ENCODE data around the gene WDFY2.
"Not testable (repeated sequence)": the region's sequence is repeated elsewhere in the genome, so short reads cannot be mapped to it uniquely, and the experiment has no call there.

Gene WDFY2

DNA sequence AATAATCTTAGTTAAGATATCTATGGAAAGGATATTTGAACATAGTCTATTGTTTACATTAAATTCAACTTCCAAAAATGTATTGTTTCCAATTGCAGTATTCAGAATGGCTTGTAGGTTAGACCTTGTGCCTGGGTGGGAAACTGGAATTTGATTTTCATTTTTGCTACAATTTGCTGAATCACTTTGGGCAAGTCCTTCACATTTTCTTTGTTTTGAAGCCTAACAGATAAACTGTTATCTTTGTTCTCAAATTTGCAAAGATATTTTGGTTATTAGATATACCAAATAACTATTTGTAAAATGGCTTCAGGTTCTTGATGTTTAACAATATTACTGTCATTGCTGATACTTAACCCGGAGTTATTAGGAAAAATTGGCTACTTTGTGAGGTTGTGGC is 82.6 kb downstream of the WDFY2 start:
- no peak for DNase-seq (ENCODE audit: low read depth)

DNA sequence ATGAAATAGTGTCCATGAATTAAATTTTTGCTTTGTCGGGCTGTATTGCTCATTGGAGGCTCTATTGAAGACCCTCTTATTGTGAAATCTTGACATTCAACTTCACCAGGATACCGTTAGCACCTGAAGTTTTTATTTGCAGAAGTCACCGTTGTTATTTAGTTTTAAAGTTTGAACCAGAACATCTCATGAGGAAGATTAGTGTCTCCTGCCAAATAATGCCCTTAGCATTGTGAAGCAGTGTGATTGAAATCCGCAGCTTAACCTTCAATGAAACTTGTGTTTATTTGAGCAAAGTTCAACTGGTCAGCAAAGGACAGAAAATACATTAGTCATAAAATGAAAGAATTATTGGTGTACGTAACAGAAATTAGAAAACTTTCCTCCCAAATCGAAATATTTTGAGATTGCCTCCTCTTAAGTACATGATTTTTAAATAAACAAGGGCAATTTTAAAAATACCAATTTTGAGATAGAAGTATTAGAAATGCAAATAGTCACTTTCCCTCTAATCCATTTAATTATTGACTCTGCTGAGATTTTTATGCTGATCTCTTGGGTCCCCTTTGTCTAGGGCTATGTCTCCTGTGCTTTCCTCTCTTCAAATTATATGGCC is 84.4 kb downstream of the WDFY2 start:
- no peak for DNase-seq (ENCODE audit: low read depth)

DNA sequence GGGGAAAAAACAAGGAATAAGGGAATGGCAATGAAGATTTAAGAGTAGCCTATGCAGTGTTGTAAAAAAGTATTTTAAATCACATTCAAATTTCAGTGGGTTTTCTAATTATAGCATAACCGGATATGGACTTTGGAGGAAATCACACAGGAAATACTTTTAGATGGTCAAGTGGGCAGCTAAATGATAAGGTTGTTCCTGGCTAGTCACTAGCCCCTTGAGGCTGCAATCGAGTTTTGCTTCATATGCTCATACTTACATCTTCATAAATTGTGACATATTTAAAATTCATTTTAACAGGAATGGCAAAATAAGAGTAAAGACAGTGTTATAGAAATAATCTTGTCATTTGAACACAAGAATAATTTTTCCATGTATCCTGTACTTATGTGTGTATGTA is 88.9 kb downstream of the WDFY2 start:
- no peak for DNase-seq (ENCODE audit: low read depth)

DNA sequence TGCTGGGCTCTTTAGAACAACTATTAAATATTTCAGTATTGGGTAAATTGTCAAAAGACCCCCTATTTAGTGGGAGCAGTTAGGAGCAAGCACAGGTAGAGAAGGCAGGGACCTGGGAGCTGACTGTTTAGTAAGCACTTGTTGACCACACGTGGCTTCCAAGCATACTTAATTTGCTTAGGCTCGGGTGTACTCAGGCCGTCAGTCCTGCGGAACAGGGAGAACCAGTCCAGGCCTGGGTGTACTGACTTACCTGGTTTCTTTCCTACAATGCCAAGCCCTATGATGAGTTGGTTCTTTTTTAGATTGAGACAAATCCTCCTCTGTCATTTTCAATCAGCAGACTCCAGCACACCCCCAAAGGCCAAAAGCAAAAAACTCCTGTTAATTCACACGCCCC is 90.0 kb downstream of the WDFY2 start:
- no peak for DNase-seq (ENCODE audit: low read depth)

DNA sequence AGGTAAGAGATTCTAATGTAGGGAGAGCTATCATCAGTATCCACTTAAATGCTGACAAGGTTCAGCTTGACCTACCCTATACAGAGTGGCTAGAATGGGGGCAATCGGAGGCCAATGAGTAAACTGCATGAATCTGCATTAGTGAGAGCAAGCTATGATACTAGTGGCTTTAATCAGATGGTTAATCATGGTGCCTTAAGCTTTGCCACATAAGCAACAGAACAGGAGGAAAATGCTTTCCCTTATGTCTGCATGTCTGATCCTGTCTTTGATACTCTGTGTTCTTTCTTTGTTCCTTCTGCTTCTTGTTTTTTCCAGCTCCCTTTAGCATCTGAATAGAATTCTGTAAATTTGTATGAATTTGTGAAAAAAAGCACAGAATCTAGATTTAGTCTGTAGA is 91.1 kb downstream of the WDFY2 start:
- no peak for DNase-seq (ENCODE audit: low read depth)

DNA sequence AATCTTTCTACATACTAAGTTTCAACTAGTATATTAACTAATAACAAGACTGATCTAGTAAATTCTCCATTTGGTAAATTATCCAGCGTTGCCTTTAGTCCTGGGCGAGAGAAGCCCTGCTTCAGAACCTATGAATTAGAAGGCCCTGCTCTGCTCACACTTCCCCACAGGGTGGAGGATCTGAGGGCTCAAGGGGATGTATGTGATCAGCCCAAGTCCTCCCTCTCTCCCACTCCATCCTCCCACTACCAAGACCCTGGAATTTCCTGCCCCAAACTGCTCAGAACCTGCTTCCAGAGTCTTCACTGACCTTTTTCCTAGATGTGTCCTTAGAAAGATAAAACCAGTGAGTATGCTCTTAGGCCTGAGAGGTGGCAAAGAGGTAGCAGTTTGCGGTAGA is 91.6 kb downstream of the WDFY2 start:
- no peak for DNase-seq (ENCODE audit: low read depth)

DNA sequence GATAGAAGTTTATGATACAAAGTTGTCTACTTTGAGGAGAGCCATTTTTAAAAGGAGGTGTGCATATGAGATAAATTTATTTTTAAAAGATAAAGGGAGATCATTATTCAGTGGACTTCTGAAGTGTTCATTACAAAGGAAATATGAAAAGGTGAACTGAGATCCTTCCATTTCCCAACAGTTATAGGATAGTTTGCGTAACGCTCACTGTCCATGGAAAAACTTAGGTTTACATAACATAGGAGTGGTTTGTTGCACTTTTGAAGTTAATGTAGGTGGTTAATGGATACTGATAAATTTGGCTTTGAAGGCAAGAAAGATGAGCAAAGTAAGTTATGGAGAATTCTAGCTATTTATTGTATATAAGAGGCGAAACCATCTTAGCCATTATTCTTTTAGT is 92.5 kb downstream of the WDFY2 start:
- DNase-seq (ENCODE audit: low read depth), result no peak

DNA sequence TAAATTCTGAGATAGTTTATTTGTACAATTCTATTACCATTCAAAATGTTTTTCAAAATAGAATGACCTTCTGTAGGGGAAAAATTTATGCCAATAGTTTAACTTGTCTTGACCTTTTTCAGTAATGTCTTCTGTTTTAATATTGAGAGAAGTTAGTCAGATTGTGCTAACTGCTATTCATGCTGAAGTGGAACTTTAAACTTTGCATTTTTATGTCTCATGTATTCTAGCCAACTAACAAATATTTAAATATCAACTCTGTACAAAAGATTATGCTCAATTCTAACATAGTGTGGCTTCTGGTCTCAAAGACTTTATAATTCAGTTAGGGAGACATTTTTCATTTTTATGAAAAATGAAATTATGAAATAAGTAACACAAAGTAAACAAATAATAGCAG is 94.2 kb downstream of the WDFY2 start:
- no peak for DNase-seq (ENCODE audit: low read depth)

DNA sequence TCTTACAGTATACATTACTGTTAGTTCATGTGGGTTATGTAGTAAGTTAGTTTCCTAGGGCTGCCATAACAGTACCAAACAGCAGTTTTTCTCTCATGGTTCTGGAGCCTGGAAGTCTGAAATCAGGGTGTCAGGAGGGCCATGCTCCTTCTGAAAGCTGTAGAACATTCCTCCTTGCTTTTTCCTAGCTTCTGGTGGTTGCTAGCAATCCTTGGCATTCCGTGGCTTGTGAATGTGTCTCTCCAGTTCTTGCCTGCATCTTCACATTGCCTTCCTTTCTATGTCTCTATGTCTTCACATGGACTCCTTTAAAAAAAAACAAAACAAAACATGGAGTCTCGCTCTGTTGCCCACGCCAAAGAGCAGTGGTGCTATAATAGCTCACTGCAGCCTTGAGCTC is 95.4 kb downstream of the WDFY2 start:
- DNase-seq (ENCODE audit: low read depth), result no peak

DNA sequence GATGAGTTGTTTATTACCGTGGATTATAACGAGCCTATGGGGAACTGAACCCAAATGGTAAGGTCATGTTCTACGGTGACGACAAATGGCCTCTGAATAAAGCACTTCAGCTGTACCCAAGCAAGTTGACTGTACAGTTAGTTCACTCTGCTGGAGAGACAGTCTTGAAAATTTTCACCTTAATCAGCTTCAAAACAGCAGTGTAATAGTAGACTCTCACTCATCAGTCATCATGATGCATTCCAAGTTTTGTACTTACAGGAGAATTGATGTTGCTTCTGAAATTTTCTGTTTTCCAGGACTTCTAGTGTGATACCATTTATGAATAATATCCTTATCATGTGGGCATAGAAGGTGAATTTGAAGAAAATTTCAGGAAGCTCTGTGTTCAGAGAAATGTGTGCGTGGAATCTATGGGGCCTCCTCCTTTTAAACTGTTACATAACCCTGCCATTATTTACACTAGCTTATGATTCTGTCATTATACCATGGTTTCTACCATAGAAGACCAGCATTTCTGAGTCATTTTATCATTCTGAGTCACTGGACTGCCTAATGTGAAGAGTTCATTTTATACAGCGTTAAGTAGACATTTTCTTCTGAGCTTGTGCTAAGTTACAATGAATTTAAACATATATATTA is 96.9 kb downstream of the WDFY2 start:
- no peak for DNase-seq (ENCODE audit: low read depth)

DNA sequence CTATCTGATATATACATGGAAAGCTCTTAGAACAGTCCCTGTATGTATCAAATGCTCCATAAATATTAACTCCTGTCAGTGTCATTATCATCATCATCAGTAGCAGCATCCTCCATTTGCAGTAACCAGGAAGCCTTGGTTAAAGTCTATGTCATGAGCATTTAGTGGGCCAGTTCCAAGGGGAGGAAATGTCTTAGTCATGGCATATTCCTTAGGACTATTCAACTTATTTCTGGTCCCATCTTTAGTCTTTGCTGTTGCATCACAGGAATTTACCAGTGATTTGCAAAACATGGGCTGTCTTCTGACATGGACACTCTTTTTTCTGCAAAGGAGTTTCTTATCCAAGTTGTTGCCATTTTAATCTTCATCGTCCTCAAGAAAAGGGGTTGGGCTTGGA is 98.4 kb downstream of the WDFY2 start:
- DNase-seq (ENCODE audit: low read depth), result no peak

DNA sequence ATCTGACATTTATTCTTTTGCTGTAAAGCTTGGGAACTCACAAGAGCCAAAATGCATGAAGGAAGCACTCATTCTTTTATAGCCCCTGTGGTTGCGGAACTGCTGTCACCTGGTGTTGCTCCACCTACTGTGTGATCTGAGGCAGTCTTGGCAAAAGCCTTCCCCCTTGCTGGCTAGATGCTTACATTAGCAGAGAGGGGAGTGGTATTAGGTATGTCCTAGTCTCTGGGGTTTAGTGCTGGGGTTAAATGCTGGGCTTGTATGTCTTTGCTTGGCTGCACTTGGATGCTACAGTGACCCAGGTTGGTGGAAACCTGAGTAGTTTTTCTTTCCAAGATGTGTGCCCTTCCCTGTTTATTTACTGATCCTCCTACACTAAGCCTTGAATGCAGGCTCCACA is 99.3 kb downstream of the WDFY2 start:
- no peak for DNase-seq (ENCODE audit: low read depth)

DNA sequence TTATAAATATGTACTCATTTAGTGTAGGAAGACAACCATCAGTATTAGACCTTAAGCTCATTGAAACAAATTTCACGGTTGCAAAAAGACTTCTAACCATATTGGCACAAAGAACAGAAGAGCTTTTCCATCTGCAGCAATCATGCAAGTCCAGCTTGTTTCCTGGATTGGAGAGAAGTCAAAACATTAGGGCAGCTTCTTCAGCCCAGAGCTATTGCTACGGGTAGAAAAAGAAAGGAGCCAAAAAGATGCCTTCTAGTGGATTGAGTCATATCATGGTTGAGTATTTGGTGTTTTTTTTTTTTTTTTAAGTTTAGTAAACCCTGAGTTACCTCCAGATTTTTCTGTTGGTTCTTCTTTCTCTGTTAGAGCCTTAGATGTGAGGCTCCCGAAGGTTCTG is 99.8 kb downstream of the WDFY2 start:
- no peak for DNase-seq (ENCODE audit: low read depth)

DNA sequence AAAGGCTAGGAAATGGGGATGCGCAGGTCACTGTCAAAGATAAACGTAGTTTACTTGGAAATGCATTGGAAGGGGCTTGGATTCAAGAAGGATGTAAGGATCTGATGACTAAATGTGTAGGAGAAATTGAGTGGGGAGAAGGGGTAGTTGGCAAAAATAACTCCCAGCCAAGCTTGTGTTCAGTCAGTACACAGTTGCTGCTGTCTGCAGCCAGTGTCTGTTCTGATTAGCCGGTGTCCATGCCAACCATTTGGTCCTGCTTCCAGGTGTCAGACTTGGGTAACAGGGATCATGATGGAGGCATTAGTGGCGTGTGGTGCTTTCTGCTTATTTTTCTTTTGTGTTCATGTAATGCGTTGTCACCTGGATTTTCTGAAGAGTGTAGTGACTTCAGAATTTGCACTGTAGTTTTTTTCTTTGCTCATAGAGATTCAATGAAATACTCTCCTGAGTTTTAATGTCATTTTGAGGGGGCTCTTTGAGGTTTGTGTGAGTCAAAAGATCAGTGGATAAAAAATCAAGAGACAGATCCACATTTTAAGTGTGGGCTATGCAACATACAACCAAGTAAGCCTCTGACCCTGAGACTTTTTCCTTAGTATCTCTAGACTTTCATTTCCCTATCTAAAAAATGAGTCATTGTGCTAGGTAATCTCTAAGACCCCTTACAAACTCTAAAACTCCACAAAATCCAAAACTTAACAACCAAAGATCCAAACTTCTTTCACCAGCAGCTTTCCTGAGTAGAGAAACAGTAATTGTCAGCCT is 103.9 kb downstream of the WDFY2 start:
- no peak for DNase-seq (ENCODE audit: low read depth)

DNA sequence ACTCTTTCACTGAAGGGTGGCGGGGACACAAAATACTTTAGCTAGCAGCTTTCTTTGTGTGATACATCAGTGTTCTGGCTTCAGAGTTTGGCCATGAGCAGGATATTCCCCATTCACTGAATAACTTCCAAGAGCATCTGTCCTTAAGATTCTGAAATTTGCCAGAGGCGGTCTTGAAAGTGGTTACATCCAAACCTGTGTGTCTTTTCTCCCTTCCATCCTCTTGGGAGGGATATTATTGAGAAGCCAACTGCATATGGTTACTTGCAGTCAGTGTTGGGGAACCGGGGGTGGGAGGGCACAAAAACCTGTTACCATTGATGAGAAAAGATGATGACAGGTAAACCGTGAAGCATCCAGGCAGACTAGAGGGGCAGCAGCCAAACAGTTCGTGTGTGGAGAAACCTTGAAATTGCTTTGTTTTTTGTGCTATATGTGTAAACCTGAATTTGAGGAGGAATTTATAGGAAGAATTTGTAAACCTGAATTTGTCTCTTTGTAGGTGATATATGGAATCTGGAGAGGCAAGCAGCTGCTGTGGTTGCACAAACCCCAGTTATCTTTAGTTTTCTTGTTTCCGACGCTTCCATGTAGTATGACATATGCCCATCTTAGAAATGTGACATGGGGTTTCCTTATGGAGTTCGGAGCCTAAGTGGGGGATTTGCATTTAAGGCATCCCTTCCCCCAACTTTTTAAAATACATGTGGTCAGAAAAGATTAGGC is 104.8 kb downstream of the WDFY2 start:
- no peak for DNase-seq (ENCODE audit: low read depth)

DNA sequence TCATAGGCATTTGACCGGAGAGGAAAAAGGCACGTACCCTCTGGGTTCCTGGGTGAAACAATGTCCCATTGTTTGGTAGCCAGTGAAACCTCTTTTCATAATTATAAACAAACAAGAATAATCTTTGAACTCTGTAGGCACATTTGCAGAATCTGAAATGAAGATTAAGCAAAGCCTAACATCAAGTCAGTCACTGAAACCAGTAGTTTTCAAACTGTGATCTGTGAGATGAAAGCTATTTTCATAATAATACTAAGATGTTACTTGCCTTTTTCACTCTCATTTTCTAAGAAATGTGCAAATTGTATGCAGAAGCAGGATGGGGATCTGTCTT is 105.4 kb downstream of the WDFY2 start:
- DNase-seq (ENCODE audit: low read depth), result no peak

DNA sequence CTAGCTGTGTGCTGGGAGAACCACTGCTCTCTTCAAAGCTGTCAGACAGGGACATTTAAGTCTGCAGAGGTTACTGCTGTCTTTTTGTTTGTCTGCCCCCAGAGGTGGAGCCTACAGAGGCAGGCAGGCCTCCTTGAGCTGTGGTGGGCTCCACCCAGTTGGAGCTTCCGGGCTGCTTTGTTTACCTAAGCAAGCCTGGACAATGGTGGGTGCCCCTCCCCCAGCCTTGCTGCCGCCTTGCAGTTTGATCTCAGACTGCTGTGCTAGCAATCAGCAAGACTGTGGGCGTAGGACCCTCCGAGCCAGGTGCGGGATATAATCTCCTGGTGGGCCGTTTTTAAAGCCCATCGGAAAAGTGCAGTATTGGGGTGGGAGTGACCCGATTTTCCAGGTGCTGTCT is 111.4 kb downstream of the WDFY2 start:
- DNase-seq (ENCODE audit: low read depth), result not testable (repeated sequence)

DNA sequence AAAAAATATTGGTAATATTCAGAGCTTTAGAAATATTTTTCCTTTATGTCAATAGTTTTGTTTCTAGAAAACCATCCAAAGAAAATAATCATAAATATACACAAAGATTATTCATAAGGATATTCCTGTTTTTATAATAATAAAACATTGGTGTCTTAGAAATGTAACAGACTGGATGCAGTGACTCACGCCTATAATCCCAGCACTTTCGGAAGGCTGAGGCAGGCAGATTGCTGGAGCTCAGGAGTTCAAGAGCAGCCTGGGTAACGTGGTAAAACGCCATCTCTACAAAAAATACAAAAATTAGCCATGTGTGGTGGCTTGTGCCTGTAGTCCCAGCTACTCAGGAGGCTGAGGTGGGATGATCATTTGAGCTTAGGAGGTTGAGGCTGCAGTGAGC is 112.9 kb downstream of the WDFY2 start:
- DNase-seq (ENCODE audit: low read depth), result no peak

DNA sequence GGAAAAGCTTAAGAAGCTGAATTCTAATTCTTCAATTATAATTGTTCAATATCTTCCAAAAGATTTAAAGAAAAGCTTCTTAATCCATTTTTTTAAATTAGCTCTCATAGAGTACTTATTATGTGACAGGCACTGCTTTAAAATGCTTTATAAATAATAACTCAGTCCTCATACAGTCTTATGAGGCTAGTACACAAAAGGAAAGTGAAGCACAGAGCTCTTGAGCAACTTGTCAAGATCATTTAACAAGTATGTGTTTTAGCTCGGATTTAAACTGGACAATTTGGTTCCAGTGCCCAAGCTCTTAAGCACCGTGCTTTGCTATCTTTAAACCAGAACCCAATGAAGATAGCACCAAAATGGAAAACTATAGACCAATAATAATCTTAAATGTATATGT is 113.6 kb downstream of the WDFY2 start:
- no peak for DNase-seq (ENCODE audit: low read depth)

DNA sequence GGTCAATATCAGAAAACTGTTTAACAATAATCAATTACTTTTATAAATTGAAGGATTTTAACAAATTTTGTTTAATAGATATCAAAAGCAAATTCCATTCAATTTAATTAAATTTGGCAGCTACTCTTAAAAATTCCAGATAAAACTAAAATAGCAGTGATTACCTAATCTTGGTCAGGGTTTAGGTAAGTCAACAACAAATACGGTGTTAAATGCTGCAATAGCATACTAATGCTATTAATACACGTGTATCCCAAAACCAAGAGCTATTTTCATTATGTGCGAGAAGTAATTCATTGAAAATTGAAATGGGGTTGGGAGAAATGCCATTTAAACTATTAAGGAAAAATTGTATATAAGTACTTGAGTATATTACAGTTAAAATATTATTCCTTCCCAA is 114.1 kb downstream of the WDFY2 start:
- no peak for DNase-seq (ENCODE audit: low read depth)

DNA sequence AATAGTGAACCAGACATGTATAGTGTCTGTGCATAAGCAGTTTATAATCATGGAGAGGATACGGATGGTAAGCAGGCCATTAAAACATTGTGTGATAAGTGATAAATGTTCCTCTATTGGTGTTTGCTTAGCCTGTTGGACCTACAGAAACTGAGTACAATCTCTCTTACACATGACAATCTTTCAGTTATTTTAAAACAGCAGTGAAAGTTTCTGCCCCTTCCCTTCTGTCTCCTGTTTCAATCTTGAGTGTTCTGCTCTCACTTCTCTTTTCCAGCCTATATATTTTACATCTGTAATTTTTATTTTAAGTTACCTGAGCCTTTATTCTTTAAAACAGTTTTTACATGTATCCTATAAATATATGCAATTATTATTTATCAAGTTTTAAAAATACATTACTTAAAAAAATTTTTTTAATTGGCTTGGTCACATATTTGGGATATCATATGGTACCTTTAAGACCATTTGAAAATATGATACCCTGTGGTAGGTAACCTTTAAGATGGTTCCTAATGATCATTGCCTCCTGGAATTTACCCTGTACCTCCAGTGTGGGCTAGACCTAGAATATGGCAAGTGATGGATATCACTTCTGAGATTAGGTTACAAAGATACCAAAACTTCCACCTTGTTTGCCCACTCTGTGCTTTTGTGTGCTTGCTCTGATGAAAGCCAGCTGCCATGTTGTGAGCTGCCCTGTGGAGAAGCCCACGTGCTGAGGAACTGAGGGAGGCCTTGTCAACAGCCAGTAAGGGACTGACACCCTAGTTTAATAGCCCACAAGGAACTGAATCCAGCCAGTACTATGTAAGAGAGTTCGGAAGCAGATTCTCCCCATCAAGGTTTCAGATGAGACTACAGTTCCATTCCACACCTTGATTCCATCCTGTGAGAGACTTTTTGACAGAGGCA is 120.4 kb downstream of the WDFY2 start:
- DNase-seq (ENCODE audit: low read depth), result no peak

DNA sequence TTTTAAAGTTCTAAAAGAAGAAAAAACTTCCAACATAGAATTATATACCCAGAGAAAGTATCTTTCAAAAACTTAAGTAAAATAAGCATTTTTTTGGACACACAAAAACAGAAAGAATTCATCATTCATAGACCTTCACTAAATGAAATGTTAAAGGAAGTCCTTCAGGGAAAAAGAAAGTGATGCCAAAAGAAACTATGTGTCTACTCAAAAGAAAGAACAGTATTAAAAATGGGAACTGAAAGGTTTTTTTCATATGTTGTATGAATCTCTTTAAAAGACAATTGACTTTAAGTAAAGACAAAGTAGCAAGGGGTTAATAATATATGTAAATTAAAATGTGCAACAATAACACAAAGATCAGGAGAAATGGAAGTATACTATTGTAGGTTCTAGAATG is 123.2 kb downstream of the WDFY2 start:
- no peak for DNase-seq (ENCODE audit: low read depth)

Data from activated T-cell treated with anti-CD3 and anti-CD28 coated beads for 1 hour (primary cell).